GM19025 (cell line): ENCODE results near the gene NOL9.

Source experiments
- ATAC-seq: cut with Tn5 transposase; IDR thresholded peaks from one replicate; pipeline ENCODE4 v1.9.1; 2021; ENCODE audit warnings: mild to moderate bottlenecking, low read depth, moderate library complexity; ENCODE audit not compliant: unreplicated experiment

NOL9 gene

DNA sequence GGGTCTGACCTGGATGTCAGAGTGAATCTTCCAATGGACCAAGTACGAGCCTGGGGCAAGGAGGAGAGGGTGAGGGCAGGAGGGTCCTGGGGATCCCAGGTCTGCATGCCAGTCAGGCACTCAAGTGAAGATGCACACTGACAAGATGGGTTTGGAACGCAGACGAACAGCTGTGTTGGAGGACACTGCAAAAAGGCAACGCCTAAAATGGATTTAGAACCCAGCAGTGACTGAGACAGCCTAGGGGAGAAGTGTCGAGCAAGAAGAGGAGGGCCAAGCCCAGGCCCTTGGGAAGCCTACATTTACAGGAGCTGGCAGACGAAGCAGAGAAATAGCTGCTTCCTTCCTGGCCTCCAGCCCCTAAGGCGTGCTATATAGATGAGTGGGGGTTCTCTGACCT lies 25.8 kb downstream of the NOL9 start:
- no peak for ATAC-seq

DNA sequence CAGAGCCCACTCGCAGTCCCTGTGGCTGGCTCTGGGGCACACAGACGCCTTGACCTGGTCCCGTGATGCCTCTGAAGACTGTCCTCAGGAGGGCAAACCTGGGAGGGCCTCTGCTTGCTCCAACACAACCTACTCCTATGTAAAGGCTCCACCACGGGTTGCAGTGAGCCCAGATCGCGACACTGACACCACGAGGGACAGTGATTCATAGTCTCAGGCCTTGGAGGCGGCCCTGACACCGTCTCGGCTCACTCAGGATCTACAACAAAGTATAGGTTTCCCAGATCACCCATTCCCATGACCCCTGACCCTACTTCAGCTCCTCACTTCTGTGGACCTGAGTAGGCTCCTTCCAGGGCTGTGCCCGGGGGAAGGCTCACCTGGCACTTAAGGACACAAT lies 28.0 kb downstream of the NOL9 start:
- no peak for ATAC-seq

DNA sequence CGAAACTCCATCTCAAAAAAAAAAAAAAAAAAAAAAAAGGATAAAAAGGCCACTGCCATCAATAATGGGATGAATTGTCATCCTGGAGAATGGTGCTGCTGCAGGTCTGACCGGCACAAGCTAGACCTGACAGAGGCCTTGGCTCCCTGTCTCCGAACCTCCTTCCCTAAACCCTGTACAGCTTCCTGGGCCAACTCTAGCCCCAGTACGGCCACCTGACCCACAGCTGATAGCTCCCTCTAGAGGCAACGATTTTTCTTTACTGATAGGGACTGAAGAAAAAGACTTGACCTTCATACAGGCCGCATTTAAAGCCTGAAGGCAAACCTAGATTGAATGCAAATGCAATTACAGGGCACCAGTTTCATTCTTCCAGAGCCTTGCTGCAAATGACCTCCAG lies 30.7 kb downstream of the NOL9 start:
- no peak for ATAC-seq

DNA sequence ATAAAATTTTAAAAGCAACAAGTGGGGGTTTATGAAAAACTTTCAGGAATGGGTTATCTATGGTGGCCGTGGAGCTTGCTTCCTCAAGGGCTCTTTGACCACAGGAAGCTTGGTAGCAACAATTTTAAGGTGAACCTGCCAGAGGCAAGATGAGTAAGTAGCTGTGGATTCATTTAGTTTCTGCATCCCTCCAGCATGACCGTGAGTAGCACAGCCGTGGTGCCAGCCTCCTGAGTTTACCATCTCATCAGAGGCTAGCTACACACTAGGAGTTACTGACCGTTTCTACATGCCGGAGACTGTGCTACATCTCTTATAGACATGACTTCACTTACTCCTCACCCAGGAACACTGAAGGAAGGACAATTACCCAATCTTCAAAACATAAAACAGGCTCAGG lies 32.8 kb downstream of the NOL9 start:
- no peak for ATAC-seq

DNA sequence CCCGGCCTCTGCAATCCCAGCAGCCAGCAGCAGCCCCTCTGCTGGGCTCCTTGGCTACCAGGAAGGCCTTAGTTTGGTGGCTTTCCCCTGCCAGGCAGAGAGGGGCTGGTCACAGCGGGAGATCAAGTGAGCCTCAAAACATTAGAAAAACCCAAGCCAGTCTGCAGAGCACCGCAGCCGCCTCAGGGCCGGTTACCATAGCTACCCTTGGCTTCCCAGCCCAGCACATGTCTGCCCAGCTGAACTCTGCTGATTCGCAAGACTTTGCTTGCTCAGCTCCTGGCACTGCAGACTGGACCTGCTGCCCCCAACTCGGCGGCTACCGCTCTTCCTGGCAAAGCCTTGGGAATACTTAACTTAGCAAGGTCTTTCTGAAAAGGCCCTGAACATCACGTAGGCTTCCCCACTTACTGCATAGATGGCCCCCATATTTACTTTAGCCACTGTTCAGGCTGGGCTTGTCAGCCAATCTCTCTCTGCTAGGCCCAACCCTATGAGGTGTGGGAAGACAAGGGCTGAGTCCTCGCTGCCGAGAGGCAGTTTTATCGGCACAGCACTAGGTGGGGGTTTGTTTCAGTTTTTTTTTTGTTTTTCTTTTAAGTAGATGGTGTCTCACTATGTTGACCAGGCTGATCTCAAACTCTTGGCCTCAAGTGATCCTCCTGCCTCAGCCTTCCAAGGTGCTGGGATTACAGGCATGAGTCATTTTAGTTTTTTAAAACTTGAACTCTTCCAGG lies 34.2 kb downstream of the NOL9 start:
- ATAC-seq: no peak

DNA sequence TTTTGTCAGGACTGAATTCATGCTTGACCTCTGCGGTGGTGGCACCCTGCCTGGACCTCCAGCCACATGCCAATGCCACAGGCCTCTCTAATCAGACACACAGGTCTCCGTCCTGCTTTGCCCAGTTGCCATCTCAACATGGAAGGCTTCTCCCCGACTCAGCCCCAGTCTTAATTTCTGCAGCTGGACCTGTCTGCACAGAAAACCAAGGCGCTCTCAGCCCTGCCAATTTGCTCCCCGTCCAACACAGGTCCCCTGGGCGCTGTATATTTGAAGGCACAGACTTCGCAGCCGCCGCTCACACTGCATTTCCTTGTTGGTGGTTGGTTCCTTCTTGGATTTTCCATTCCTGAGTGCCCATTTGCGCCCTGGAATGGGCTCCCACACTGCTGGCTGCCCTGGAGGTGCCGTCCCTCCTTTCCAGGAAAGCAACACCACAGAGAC lies 34.8 kb downstream of the NOL9 start:
- no peak for ATAC-seq

DNA sequence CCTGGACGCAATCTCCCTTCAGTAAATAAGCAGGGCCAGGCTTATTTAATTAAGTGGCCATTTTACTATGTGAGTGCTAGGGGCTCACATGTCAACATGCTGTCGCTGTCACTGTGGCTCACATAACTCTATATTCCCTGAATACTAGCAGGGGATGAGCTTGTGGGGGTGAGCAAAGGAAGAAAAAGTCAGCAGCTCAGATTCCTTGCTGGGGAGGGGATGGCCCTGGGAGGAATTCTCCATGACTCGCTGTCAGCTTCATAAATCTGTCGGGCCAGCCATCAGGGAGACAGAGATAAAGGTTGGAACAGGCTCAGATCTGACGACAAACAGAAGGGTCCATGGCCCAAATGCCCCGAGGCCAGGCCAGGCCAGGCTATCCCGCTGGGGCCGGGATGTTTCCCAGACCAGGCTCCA lies 36.9 kb downstream of the NOL9 start:
- ATAC-seq: no peak

DNA sequence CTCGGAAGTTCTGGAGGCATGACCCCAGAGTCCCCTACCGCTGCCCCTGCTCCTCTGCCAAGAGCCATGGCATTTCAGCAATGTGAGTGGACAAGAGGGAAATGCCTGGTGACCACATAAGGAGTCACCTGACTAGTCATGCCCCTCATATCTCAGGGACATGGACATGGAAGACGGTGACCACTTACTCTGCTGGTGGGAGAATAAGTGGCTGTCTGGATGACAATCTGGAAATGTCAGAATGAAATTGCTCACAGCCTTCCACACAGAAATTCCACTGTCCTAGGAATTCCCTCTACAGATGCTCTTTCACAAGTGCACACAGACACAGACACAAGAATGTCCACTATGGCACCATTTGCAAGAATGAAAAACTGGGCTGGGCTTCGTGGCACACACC lies 38.5 kb downstream of the NOL9 start:
- no peak for ATAC-seq

DNA sequence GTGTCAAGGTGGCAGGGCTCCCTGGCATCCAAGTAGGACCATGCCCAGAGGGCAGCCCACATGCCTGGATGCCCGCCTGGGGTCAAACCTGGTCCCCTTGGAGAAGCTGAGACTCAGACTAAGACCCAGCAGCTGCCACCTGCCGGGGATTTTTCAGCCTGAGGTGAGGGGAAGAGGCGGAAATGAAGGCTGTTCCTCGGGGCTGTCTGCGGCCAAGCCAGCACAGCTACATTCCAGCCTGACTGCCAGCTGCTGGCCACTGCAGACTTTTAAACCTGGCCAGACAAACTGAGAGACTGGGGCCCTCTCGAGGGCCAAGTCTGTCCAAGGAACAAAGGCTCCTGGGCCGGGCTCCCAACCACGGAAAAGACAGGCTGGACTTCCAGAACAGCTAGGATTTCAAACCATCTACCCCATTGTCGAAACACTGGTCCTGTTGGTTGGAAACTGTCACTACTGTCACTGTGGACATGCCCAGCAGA lies 41.0 kb downstream of the NOL9 start:
- no peak for ATAC-seq

DNA sequence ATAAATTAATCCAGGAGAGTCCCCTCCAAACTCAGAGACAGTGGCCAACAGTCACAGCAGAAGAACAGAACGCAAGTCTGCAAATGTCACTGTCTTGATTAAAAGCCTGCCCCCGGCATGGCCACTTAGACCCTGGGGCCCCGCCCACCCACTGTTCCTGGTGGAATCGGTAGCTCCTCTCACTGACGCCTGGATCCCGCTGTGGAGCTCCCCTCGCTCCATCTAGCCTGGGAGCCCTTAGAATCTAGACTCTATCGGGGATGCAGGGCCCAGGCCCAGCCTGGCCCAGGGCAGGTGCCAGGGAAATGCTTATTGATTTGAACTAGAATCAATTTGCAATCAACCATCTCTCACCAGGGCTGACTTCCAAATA lies 41.4 kb downstream of the NOL9 start:
- ATAC-seq: no peak

DNA sequence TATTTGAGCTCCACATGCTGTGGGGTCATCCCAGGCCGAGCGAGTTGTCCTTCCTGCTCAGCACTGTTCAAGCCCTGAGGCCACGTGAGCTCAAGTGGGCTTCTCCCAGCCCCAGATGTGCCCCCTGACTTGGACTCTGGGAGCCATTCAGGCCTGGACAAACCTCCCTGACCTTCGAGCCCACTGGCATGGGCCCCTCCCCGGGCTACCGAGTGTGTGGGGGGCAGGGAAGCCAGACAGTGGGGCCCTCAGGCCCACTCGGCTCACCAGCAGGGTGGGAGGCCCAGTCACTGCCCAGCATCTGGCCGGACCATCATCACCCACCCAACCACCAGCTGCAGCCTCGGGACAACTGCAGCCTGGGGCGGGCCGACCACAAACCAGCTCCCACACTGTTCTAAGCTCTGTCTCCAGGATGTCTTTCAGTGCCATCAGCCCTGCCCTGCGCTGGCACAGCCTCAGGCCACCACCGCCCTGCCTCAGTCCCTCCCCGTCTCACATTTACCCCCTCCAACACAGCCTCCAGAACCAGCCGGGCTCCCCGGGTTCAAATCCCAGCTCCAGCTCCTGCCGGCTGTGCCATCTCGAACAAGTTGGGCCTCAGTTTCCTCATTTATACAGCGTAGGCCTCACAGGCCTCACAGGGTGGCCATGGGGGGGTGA lies 41.9 kb downstream of the NOL9 start:
- no peak for ATAC-seq

DNA sequence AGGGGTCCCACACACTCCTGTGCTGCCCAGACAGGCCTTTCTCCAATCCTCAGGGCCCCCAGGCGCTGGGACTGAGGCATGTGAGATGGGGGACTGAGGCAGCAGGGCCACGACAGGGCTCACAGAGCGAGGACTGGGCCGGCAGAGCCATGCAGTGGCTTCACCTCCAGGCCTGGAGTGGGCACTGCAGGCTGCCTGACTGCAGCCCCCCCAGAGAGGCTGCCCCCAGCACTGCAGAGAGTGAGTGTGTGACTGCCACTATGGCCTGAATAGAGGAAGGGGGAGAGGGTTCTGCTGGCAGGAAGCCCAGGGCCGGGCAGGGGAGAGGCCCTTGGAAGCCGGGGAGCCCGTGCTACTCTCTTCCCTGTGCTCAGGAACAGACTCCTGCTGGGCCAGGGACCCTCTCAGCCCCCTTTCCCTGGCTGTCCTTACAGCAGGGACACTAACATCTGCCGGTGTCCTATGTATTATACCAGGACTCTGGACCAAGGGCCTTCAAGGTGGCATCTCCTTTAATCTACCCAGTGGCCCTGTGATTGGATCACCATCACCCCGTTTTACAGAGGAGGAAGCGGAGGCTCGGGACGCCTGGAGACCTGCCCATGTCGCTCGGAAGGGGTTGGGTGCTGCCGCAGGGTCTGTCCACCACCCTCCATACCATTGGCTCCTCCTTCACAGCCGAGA lies 42.6 kb downstream of the NOL9 start:
- no peak for ATAC-seq

DNA sequence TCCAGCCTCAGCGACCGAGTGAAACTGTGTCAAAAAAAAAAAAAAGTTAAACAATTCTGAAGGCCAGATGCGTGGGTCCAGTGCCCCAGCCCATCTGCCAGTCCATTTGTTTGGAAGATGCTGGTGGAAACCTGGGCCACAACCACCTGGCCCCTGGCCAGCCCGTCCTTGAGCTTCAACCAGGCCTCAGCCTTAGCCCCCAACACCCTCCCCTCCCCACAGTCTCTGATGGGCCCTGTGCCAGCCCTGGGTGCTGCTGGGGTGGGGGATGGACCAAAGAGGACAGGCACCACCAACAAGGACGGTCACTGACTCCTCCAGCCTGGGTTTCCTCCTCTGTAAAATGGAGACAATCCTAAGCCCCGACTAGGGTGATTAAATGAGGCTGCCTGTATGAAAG lies 43.3 kb downstream of the NOL9 start:
- ATAC-seq: no peak

DNA sequence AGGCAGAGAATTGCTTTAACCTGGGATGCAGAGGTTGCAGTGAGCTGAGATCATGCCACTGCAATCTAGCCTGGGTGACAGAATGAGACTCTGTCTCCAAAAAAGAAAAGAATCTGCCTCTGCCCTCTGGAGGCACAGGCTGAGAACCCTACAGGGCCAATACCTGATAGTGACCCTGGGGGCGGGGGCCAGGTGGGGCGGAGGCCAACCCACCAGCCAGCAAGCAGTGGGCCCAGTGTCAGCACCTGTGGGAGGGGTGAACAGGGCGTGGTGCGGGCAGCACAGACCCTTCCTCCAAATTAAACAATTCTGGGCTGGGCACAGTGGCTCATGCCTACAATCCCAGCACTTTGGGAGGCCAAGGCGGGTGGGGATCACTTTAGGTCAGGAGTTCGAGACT lies 43.8 kb downstream of the NOL9 start:
- no peak for ATAC-seq

DNA sequence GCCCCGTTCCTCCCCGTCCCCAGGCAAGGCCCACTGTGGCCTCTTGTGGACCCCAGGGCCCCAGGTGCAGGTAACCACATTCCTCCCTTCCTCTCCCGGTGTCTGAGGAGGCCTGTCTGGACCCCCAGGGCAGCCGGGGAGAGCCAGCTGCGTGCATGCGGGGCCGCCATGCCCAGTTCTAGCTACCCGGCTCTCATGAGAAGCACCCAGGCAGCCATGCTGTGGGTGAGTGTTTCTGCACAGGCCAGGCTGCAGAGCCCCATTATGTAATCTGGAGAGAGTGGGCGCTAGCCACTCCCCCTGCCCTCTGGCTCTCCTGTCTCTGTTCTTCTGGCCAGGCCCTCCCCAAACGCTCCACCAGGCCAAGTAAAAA lies 44.4 kb downstream of the NOL9 start:
- ATAC-seq: no peak

DNA sequence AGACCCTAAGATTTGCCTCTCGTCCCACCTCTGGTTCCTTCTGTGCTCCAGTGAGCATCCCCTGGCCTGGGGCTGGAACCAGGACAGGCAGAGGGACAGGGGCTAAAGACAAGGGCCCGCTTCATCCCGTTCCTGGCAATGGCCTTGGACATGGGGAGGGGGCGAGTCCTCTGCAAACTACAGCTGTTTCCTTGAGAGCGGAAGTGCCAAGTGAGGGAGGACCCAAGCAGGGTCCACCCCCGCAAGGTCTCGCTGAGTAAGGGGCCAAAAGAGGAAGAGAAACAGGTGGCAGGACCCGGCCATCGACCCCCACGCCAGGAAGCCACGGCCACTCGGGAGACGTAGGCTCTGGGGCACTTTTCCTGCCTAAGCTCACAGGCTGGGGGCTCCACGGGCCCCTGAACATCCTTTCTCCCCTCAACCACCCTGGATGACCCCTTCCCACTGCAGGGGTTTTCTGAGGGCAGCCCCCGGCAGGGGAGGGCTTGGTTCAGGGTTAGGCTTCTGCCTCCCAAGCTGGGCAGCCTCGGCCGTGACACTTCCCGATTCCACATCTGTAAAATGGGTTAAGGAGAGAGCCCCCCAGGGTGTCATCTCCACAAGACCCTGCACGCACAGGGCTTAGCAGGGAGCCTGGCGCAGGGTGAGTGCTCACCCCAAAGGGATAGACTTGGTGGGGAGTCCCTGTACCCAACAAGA lies 44.9 kb downstream of the NOL9 start:
- no peak for ATAC-seq

DNA sequence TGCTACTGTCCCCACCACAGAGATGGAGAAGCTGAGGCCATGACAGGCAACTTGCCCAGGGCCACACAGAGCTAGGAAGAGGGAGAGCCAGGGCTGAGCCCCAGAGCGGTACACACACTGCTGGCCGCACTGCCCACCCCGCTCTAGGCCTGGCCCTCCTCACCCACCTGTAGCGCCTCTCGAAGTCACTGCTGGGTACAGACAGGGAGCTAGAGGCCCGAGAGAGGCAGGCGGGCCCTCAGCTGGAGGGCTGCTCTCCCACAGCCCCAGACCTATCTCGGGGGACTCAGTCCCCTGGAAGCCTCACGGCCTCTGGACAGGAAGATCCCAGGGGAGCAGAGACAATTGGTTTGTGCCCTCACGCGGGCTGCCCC lies 45.5 kb downstream of the NOL9 start:
- no peak for ATAC-seq

DNA sequence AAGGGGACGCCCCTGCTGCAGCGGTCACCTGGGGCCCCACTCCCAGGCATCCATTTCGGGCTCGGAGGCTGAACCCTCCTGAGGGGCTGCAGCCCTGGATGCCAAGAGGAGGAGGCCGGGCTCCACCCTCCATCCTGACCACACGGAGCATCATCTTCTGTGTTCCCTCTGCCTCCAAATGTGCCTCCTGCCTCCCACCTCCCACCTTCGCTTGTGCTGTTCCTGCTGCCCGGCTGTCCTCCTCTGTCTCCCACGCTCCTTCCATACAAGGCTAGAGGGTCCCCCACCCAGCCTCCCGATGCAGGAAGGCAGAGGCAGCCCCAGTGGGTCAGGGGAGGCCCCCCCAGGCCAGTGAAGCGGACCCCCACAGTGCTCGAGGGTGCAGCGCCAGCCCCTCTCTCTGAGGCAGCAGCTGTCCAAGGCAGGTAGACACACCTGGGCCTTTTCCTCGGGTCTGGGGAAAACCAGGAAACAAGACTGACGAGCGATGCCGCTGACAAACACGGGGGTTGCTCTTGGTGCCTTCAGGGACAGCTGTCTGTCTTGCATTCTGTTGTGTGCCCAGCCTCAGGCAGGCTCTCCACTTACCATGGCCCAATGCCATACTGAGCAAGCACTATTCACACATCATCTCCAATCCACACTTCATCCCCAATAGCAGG lies 46.0 kb downstream of the NOL9 start:
- no peak for ATAC-seq

DNA sequence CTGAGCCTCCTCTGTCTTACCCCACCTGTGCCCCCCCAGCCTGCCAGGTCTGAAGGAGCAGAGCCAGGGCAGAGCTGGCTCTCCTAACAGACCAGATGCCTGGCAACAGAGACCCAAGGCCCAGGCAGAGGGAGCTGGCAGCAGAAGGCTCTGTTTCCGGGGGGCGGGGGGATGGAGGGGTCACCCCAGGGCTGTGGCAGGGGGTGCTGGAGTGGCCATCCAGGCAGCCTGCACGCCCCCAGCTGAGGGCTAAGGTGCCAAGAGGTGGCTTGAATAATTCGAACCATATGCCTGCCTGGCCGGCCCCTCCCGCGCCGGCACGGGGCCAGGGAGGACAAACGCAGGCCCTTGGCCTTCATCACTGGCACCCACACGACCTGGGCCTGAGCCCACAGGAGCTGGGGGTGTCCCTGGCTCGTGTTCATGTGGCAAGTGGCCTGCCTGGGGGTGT lies 46.8 kb downstream of the NOL9 start:
- no peak for ATAC-seq

DNA sequence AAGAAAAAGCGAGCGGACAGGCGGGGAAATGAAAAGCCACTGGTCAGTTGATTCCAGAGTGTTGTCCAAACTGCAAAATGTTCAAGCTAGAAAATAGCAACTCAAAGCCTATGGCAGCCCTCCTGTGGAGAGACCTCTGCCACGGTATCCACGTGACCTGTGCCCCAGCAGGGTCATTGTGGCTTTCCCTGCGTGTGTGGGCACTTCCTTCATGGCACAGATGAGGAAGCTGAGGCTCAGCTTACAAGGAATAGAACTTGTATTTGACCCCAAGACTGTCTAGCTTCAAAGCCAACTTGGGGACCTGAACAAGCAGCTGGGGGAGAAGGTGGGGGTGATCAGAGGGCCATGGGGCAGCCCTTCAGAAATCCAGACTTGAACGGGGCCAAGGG lies 47.3 kb downstream of the NOL9 start:
- ATAC-seq: no peak
